ENCODE results near the gene GRID2.

The GRID2 gene

GRCh38 chr4:92962831-92963230, 659.1 kb downstream of the GRID2 start:
- no peak for DNase-seq (ENCODE audit: low read depth, low spot score)

DNA sequence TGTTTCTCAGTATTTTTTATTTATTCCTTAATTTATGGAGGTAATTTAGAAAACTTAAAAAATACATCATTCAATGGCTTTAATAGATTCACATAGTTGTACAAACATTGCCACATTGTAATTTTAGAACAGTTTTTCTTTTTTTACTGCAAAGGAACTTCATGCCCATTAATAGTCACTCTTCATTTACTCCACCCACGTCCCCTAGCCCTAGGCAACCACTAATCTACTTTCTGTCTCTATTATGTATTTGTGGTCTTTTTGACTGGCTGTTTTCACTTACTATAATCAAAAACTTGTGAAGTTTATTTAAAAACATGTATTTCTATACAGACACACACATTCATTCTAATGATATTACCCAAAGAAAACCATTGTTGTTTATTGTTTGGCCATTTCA, 664.8 kb downstream of the GRID2 start:
- DNase-seq (ENCODE audit: low read depth, low spot score): no peak

GRCh38 chr4:92968996-92969395, 665.2 kb downstream of the GRID2 start:
- DNase-seq (ENCODE audit: low read depth, low spot score): no peak

DNA sequence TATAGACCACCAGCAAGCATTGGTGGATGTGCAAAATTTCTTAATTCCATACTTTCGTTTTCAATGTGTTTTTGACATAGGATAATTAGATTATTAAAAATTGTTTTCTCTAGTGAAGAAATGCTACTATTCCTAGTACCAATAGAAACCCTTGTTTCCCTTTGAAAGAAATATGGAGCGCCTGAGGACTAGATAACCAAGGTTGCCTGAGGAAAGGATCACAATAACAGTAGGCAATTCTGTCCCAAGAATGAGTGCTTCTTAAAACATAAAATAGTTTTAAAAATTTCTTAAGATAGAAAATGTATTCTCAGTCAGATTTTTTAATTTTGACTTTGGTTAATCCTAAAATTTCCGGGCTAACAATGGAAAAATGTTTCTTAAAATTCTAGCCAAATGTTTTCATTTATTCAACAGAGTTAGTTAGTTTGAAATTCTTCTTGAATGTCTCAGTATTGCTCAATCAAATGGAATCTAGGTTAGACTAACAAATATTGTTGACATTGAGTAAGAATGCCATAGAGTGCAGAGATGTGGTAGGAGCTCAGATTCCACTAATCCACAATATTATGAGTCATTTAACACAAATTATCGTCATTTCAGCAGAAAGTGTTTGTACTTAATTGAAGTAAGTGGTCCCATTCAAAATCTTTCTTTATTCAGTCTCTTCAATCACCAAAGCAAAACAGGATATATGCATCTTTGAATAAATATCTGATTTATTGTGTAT, 666.0 kb downstream of the GRID2 start:
- no peak for DNase-seq (ENCODE audit: low read depth, low spot score)

- DNase-seq (ENCODE audit: low read depth, low spot score): no peak
Measured at GRCh38 chr4:92970996-92971395, 667.2 kb downstream of the GRID2 start.

- no peak for DNase-seq (ENCODE audit: low read depth, low spot score)
Measured at GRCh38 chr4:92988301-92988700, 684.5 kb downstream of the GRID2 start.

GRCh38 chr4:92992758-92993157, 689.0 kb downstream of the GRID2 start:
- no peak for DNase-seq (ENCODE audit: low read depth, low spot score)

GRCh38 chr4:92994727-92995126, 691.0 kb downstream of the GRID2 start:
- DNase-seq (ENCODE audit: low read depth, low spot score): no peak

DNA sequence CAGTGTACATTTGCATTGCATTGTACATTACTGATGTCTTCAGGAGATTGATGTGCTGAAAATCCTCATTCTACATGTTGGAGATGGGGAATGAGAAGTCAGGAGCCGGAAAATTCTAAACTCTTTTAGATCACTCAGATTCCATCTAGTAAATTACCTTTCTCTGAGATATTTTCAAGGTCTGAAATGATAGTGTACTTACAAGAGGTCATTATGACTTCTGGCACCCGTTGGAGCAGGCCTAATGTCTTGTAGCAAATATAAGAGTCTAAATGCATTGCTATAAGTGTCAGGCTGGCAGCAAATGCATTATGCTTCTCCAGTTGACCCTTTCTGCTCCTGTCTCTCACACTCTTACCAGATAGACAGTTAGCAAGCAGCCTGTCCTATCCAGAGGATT, 692.8 kb downstream of the GRID2 start:
- no peak for DNase-seq (ENCODE audit: low read depth, low spot score)

DNA sequence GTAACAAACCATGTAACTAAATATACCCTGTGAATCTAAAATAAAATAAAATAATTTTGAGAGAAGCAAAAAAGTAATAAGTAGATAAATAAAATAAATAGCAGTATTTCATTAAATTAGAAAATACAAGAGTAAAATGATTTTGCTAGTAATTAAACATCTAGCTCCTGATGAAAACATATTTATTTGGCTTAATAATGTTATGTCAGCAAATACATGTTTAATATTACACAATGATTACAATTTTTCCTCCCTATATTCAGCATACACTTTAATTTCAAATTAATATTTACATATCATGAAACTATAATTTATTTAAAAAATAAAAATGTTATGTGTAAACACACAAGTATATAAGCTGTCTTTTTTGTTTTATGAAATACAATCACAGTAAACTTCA, 697.1 kb downstream of the GRID2 start:
- DNase-seq (ENCODE audit: low read depth, low spot score): no peak

GRCh38 chr4:93002240-93002639, 698.5 kb downstream of the GRID2 start:
- no peak for DNase-seq (ENCODE audit: low read depth, low spot score)

DNA sequence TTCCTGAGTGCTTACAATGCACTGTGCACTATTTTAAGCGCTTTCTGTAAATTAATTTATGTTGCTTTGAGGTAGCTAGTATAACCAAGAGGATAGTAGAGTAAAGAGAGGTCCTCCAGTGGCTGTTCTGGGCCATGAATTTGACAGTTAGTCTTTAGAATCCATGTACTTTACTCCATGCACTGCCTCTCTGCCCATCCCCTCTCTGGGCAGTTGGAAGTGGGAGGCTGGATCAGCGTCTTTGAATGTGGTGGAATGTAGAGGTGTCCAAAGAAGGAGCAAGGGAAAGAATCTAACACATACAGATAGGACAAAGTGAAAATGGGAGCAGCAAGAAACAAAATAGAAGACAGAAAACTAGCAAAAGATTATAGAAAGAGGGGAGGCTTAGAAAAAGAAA, 712.6 kb downstream of the GRID2 start:
- no peak for DNase-seq (ENCODE audit: low read depth, low spot score)

DNA sequence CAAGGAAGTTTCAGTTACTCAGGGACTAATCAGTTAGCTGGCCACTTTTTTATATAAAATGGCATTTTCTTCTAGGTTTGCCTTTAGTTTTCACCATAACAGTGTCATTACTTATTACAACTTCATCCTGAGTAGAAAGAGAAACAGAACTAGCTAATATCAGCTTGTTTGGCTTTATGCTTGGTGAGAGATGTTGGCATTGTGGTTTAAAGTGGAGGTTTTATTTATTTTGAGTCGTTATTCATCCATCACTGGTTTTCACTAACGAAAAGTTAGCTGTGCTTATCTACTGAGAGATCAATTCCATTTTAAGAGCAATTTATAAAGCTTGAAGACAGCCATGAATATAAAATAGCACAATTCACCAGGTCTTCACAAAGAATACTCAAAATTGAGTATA, 714.5 kb downstream of the GRID2 start:
- no peak for DNase-seq (ENCODE audit: low read depth, low spot score)

- no peak for DNase-seq (ENCODE audit: low read depth, low spot score)
Measured at GRCh38 chr4:93018806-93019205, 715.0 kb downstream of the GRID2 start.

DNA sequence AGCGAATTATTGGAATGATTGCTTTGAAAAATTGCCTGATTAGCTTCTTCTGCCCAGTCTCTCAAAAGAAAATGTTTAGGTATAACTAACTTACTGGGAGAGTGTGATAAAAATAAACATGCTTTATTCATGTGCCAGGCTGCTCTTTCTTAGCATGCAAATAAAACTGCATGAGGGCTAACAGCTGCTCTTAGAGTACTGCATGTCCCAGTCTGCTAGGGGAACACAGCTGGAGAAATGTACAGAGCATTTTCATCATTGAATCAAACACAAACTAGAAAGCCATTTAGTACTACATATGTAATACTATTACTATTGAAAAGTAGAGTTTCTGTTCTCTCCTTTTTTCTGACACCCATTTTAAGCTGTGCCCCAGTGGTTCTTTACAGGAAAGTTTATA, 726.0 kb downstream of the GRID2 start:
- no peak for DNase-seq (ENCODE audit: low read depth, low spot score)

DNA sequence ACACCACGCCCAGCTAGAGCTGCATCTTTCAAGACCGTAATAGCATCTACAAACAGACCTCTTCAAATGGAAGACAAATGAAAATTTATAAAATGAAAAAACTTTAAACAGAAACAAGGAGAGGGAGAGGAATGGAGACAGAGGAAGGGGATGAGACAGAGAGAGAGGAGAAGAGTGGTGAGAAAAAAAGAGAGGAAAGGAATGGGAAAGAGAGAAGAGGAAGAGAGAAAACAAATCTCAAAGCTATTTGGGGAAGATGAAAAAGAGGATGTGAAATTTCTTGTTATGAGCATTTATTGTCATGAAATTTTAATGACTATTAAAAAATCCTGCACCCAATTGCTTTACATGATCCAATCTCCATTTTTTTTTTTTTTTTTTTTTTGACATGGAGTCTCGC, 726.9 kb downstream of the GRID2 start:
- no peak for DNase-seq (ENCODE audit: low read depth, low spot score)

DNA sequence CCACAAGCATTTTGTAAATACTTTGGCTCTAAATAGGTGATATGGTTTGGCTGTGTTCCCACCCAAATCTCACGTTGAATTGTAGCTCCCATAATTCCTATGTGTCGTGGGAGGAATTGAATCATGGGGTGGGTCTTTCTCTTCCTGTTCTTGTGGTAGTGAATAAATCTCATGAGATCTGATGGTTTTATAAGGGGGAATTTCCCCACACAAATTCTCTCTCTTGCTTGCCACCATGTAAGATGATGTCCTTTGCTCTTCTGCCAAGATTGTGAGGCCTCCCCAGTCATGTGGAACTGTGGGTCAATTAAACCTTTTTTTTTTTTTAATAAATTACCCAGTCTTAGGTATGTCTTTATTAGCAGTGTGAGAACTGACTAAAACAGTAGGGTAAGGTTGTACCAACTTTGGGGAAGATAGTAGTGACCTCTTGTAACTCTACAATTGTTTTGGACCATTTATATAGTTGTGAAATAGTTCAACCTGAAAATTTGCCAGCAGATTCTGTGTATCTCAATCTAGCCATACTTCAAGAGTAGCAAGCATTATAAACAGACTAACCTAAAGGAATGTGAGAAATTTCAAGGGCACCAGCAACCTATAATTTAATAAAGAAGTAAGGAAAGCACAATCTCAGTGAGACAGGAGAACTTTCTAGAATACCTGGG, 727.8 kb downstream of the GRID2 start:
- DNase-seq (ENCODE audit: low read depth, low spot score): no peak

GRCh38 chr4:93042746-93043145, 739.0 kb downstream of the GRID2 start:
- DNase-seq (ENCODE audit: low read depth, low spot score): no peak

GRCh38 chr4:93053140-93053539, 749.4 kb downstream of the GRID2 start:
- no peak for DNase-seq (ENCODE audit: low read depth, low spot score)

DNA sequence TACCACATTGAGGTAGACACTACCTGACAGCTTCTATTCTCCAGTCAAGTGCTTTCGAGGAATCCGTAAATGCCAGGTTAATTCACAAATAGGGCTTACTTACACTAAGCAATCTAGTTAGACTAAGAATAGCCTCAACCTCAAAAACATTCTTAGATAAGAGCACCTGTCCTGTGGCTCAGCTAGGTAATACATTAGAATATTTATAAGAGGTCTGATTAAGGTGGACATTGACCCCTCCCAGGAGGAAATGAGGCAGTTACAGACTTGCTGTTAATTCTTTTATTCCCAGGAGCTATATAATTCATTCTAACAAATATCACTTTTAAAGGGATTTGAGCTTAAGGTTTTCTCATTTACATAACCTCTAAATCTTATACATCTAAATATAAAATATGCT, 758.1 kb downstream of the GRID2 start:
- DNase-seq (ENCODE audit: low read depth, low spot score): no peak

DNA sequence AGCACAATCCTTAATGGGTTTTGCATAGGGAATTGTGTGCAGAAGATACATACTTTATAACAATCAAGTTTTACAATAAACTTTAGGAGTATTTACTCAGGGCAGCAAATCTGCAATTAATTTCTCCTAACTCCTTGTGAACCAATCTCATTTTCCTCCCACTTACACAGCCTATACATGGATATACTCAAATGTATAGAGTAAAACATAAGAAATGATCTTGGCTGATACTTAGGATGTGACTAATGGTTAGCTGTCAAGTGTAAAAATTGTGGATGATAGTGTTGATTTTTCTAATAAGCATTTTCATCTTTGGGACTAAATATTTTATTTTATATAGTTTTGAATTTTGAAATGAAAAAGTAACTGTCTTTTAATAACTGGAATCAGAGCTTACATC, 759.6 kb downstream of the GRID2 start:
- no peak for DNase-seq (ENCODE audit: low read depth, low spot score)

- DNase-seq (ENCODE audit: low read depth, low spot score): no peak
Measured at GRCh38 chr4:93065790-93066189, 762.0 kb downstream of the GRID2 start.

- DNase-seq (ENCODE audit: low read depth, low spot score): no peak
Measured at GRCh38 chr4:93066749-93067148, 763.0 kb downstream of the GRID2 start.

DNA sequence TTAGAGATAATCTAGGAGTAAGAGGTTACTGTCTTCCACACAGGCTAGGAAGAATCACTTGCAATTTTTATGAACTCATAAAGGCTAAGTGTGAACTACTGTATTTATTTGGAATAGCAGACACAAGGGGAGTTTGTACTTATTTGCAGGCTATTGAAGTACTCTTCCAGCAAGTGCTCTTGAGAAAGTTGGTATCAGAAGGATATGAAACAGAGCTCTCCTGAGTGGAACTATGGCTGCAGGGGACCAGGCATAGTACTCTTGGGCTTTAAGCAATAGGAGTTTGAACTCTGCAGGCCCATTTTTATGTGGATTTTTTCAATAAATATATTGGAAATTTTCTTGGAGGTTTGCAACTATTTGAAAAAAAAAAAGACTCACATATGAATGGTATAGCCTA, 768.5 kb downstream of the GRID2 start:
- no peak for DNase-seq (ENCODE audit: low read depth, low spot score)

All from activated CD4-positive, CD25-positive, alpha-beta regulatory T cell treated with anti-CD3 and anti-CD28 coated beads, Interleukin-2, amount 50 U/mL, for 16 hours (primary cell).